ENCODE data around the gene THSD4. TPM values are rescaled to one million over a fixed set of nuclear protein-coding genes. Genes with fewer than 3 reads are reported as not detected.

The THSD4 gene
- total RNA-seq, 6 experiments from 2014 or later = 5.2 to 21.8 (median 13.7) TPM

DNA sequence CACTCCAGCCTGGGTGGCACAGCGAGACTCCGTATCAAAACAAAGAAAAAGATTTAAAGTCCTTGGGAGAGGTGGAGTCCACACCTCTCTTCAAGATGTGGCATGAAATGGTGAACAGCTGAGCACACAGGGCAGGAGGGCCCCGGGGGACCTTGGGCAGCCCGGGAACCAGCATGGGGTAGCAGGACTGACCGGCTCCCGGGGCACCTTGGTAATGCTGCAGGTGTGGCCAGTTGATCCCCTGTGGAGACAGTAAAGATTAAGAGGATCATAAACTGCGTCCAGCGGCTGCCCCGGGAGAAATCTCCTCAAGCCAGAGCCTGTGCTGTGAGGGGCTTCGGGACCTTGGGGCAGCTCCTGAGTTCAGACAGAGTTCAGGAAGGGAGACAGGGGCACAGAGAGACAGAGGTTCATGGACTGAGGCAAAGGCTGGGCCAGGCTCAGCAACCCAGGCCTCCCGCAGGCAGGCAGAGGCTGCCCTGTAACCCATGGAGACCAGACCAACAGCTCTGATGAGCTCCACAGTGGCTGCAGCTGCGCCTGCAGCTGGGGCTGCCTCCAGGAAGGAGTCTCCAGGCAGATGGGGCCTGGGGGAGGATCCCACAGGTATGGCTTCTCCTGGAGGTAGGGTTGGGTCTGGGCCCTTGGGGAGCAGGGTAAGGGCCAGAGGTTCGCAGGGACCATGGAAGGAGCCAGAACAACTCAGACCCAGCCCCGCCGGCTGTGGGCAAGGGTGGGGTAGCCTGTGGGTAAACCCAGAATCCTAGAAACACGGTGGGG lies 695.2 kb downstream of the THSD4 start, which contains the start of gene NR2E3:
Gene NR2E3 (plus strand): TSS at position 299 of the 780 bp plus-strand sequence. CDS start 190 bp downstream, at position 489.
- no peak for TF ChIP-seq POLR2A (IDR thresholded peaks at IDR 0.05)
- TF ChIP-seq, protein P1, sequence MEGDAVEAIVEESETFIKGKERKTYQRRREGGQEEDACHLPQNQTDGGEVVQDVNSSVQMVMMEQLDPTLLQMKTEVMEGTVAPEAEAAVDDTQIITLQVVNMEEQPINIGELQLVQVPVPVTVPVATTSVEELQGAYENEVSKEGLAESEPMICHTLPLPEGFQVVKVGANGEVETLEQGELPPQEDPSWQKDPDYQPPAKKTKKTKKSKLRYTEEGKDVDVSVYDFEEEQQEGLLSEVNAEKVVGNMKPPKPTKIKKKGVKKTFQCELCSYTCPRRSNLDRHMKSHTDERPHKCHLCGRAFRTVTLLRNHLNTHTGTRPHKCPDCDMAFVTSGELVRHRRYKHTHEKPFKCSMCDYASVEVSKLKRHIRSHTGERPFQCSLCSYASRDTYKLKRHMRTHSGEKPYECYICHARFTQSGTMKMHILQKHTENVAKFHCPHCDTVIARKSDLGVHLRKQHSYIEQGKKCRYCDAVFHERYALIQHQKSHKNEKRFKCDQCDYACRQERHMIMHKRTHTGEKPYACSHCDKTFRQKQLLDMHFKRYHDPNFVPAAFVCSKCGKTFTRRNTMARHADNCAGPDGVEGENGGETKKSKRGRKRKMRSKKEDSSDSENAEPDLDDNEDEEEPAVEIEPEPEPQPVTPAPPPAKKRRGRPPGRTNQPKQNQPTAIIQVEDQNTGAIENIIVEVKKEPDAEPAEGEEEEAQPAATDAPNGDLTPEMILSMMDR (IDR thresholded peaks at IDR 0.05) = no peak
- H3K27me3 ChIP-seq = no peaks in the 10 kb centered on the region
- H3K27ac ChIP-seq = no peak within 1 kb of the TSS
- no peaks in the 10 kb centered on the region for H3K36me3 ChIP-seq
- intact Hi-C loops (cut with DNase I) = no loop called here
- H3K4me1 ChIP-seq = no peaks in the 10 kb centered on the region
- WGBS (ENCODE audit: insufficient coverage, low coverage, low lambda C conversion rate, missing lambda C conversion rate) = 63% methylated on average over 4 of the region's 16 CpGs
- DNase-seq = no peak
- no peak for ATAC-seq
- no peaks in the 10 kb centered on the region for H3K9me3 ChIP-seq
- no peak within 1 kb of the TSS for H3K4me3 ChIP-seq

DNA sequence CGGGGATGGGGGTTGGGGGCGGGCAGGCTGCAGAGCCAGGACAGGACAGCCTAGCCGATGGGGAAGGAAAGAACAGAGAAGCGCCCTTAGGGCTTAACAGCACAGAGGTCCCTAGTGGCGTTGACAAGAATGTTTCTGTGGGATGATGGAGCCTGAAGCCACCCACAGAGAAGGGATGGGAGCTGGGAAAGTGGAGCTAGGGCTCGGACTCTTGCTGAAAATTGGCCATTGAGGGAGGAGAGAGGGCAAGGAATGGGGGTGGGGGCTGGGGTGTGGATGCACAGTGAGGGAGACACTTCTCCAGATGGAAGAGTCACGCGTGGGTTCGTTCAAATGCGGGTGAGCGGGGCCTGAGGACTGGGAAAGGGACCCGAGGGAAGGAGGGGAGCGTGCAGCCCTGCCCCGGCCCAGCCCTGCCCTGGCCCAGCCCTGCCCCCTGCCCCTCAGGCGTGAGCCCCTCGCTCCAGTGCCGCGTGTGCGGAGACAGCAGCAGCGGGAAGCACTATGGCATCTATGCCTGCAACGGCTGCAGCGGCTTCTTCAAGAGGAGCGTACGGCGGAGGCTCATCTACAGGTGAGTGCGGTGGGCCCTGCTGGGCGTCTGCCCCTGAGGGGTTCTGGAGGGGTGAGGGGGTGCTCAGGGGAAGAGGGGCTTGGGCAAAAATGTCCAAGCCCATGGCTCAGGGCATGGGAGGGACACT lies 695.9 kb downstream of the THSD4 start:
- DNase-seq (no peak), ATAC-seq (no peak)
- TF ChIP-seq, protein P1 (IDR thresholded peaks at IDR 0.05) = no peak
- TF ChIP-seq POLR2A (IDR thresholded peaks at IDR 0.05) = no peak
- Histone ChIP-seq H3K36me3 (no peaks in the 10 kb centered on the region), H3K4me3 (no peak overlapping the region), H3K9me3 (no peaks in the 10 kb centered on the region), H3K27me3 (no peaks in the 10 kb centered on the region), H3K4me1 (no peaks in the 10 kb centered on the region), H3K27ac (no peak overlapping the region)
- intact Hi-C loops (cut with DNase I) = no loop called here
- 73% methylated on average over 6 of the region's 27 CpGs for whole genome bisulfite sequencing (ENCODE audit: insufficient coverage, low coverage, low lambda C conversion rate, missing lambda C conversion rate)

DNA sequence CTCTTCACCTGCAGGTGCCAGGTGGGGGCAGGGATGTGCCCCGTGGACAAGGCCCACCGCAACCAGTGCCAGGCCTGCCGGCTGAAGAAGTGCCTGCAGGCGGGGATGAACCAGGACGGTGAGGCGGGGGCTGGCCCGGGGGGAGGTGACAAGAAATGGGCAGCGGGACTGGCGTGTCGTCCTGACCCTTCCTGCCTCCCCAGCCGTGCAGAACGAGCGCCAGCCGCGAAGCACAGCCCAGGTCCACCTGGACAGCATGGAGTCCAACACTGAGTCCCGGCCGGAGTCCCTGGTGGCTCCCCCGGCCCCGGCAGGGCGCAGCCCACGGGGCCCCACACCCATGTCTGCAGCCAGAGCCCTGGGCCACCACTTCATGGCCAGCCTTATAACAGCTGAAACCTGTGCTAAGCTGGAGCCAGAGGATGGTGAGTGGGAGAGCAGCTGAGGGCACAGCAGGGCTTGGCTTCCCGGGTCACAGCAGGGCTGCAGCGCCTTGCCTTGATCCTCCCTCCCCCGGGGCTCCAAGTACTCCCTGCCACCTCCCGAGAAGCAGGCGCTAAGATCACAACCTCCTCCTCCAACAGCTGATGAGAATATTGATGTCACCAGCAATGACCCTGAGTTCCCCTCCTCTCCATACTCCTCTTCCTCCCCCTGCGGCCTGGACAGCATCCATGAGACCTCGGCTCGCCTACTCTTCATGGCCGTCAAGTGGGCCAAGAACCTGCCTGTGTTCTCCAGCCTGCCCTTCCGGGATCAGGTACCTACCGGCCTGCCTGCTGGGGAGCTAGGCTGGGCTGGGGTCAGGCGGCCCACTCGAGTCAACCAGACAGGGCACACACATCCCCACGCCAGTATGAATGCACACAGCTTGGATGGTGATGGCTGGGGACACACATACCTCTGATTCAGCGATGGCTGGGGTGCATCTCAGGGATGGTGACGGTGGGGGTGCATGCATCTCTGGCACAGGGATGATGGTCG lies 696.8 kb downstream of the THSD4 start:
- Histone ChIP-seq H3K27me3 (no peaks in the 10 kb centered on the region), H3K27ac (no peak overlapping the region), H3K4me1 (no peaks in the 10 kb centered on the region), H3K4me3 (no peak overlapping the region), H3K9me3 (no peaks in the 10 kb centered on the region), H3K36me3 (no peaks in the 10 kb centered on the region)
- no peak for ATAC-seq
- TF ChIP-seq, protein P1 (IDR thresholded peaks at IDR 0.05) = no peak
- no peak for TF ChIP-seq POLR2A (IDR thresholded peaks at IDR 0.05)
- intact Hi-C loops (cut with DNase I) = no loop called here
- DNase-seq = no peak
- WGBS (ENCODE audit: insufficient coverage, low coverage, low lambda C conversion rate, missing lambda C conversion rate) = 67% methylated on average over 1 of the region's 38 CpGs

DNA sequence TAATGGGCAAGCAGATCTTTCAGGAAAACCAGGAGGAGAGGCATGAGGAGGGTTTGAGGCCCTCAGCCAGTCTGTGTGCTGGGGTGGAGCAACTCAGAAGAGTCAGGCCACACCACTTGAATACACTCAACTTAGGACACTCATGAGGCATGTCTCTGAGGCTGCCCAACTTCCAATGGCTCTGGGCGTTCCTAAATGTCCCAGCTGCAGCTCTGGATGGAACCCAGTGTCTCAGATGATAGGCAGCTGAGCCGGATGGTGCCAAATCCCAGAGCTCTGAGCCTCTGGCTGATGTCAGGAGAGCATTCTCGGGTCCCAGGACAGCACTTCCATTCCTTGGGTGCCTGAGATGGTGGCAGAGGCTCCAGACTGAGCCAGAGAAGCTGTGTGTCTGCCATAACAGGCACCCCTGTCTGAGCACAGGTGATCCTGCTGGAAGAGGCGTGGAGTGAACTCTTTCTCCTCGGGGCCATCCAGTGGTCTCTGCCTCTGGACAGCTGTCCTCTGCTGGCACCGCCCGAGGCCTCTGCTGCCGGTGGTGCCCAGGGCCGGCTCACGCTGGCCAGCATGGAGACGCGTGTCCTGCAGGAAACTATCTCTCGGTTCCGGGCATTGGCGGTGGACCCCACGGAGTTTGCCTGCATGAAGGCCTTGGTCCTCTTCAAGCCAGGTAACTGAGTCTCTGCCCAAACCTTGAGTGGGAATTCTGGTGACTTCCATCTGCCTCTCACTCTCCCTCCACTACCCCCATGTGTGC lies 697.9 kb downstream of the THSD4 start:
- no peaks in the 10 kb centered on the region for H3K9me3 ChIP-seq
- no peaks in the 10 kb centered on the region for H3K27me3 ChIP-seq
- no peaks in the 10 kb centered on the region for H3K36me3 ChIP-seq
- no peak for DNase-seq
- TF ChIP-seq, protein P1 (IDR thresholded peaks at IDR 0.05) = no peak
- TF ChIP-seq POLR2A (IDR thresholded peaks at IDR 0.05) = no peak
- no peak overlapping the region for H3K4me3 ChIP-seq
- WGBS (ENCODE audit: insufficient coverage, low coverage, low lambda C conversion rate, missing lambda C conversion rate) = no CpG with 5 or more reads among the region's 16 CpGs
- no peaks in the 10 kb centered on the region for H3K4me1 ChIP-seq
- intact Hi-C loops (cut with DNase I) = no loop called here
- ATAC-seq = no peak
- no peak overlapping the region for H3K27ac ChIP-seq
